Retinal pigment epithelial cell (primary cell): ENCODE data around the gene KCNE2.
A peak's percentile ranks its signal among the peaks of the same experiment; 100 is the strongest.

Experiments used
- DNase-seq: peaks from one replicate; pipeline ENCODE4 v3.0.0-alpha.2; 2010; ENCODE audit warnings: low read depth
- H3K4me3 ChIP-seq: 2 replicates; pipeline ENCODE4 v1.5.1; 2011; ENCODE audit warnings: mild to moderate bottlenecking, low read length, control low read depth, moderate library complexity
- TF ChIP-seq, protein P1 (sequence below): conservative IDR thresholded peaks from 2 replicates; pipeline ENCODE4 v1.5.1; 2011; ENCODE audit warnings: low read depth, low read length, control low read depth, inconsistent platforms

The KCNE2 gene

DNA sequence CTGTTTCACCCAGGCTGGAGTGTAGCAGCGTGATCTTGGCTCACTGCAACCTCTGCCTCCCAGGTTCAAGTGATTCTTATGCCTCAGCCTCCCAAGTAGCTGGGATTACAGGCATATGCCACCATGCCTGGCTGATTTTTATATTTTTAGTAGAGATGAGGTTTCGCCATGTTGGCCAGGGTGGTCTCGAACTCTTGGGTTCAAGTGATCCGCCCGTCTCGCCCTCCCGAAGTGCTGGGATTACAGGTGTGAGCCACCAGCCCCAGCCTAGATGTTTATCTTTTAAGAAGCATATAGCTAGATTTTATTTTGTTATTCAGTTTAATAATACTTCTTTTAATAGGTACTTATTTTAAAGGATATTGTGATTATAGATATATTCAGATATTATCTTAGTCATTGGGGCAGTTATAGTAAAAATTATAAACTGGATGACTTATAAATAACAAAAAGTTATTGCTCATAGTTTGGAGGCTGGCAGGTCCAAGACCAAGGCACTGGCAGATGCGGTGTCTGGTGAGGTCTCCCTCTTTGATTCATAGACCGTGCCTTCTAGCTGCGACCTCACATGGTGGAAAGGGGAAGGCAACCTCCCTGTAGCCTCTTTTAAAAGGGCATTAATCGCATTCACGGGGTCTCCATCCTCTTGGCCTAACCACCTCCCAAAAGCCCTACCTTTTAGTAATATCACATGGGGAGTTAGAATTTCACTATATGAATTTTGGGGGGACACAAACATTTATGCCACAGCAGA lies 3.1 kb upstream of the KCNE2 start:
- DNase-seq, result no peak
- no peak overlapping the region for H3K4me3 ChIP-seq
- TF ChIP-seq, protein P1, sequence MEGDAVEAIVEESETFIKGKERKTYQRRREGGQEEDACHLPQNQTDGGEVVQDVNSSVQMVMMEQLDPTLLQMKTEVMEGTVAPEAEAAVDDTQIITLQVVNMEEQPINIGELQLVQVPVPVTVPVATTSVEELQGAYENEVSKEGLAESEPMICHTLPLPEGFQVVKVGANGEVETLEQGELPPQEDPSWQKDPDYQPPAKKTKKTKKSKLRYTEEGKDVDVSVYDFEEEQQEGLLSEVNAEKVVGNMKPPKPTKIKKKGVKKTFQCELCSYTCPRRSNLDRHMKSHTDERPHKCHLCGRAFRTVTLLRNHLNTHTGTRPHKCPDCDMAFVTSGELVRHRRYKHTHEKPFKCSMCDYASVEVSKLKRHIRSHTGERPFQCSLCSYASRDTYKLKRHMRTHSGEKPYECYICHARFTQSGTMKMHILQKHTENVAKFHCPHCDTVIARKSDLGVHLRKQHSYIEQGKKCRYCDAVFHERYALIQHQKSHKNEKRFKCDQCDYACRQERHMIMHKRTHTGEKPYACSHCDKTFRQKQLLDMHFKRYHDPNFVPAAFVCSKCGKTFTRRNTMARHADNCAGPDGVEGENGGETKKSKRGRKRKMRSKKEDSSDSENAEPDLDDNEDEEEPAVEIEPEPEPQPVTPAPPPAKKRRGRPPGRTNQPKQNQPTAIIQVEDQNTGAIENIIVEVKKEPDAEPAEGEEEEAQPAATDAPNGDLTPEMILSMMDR, result no peak

DNA sequence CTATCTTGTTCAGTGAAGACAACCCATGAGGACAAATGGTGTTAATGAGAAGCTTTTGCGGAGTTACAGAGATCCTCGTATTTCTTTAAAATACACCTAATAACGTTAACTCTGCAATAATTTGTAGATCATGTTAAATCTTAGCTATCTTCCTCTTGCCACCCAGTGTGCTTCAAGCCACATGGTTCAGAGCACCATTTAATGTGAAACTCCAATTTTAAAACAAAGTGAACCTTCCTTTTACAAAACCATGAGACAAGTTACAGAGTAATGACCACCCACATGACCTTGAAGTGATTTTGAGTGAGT lies 1.7 kb upstream of the KCNE2 start:
- TF ChIP-seq, protein P1, result no peak
- no peak for DNase-seq
- H3K4me3 ChIP-seq, result no peak overlapping the region

DNA sequence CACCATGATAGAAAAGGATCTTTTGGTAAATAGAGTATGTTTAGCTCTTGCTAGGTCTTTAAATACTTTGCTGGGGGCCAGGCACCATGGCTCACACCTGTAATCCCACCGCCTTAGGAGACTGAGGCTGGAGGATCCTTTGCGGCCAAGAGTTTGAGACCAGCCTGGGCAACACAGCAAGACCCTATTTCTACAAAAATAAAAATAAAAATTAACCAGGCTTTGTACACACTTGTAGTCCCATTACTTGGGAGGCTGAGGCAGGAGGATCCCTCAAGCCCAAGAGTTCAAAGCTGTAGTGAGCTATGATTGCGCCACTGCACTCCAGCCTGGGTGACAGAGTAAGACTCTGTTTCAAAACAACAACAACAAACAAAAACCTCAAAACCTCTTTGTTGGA lies 1.1 kb upstream of the KCNE2 start:
- TF ChIP-seq, protein P1, result no peak
- H3K4me3 ChIP-seq, result no peak overlapping the region
- DNase-seq, result no peak

DNA sequence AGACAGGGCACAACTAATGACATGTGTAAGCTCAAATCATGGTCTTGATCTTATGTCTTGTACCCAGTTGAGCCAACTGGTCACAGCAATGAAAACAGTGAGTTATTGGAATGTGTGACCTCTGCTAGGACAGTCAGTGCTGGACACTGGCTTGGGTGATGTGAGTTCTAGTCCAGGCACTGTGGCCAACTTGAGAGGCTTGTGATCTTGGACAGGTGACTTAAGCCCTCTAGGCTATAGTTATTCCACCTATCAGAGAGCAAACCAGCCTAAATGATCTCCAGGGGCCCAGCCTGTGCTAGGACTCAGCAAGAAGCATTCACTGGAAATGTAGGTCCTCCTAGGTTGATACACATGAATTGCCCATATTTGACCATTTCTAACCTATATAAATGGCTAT lies 1.1 kb downstream of the KCNE2 start:
- TF ChIP-seq, protein P1, result no peak
- no peak for DNase-seq
- H3K4me3 ChIP-seq, result no peak overlapping the region

DNA sequence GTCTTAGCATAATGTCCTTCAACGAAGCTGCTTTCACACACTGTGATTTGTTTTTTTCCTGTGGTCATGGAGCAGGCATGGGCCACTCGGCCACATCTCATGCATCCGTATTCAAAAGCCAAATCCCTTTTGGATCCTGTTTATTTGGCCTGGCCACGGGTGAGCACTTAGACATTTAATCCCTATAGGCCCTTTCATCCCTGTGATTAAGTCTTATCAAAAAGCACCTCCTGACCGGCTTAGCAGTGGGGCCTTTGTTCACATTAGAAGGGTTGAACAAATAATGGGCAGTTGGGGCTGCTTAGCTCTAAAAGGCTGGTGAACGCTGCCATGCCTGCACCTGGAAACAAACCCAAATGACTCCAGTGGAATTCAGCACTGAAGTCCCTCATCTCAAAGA lies 2.0 kb downstream of the KCNE2 start:
- TF ChIP-seq, protein P1, result no peak
- no peak overlapping the region for H3K4me3 ChIP-seq
- peak; percentile 56 for DNase-seq

DNA sequence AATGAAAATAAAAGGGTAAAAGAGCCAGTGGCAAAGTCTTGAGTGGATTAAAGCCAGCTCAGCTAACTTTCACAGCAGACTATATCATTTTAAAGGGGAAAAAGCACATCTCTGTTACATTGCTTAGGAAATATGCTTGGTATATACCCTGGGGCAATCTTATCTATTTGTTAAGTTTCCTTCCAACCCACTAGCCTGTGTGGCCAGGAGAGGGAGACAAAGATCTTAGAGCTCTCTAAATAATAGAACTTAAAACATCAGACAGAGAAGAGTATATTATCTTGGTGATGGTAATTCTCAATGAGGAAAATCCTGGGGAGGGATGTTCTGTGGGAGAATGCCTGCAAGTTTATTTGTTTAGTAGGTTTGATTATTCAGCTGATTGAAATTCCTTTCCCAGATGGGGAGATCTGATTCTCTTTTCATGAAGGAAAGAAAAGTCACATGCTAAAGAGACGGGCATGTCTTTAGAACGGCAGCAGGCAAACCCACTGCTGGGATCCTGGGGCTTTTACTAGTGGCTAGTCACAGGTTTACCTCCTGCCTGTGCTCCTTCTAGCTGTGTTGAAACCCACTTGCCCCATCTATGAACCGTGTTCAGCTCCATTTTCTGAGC lies 3.6 kb downstream of the KCNE2 start:
- DNase-seq, result no peak
- TF ChIP-seq, protein P1, result peak; percentile 91

DNA sequence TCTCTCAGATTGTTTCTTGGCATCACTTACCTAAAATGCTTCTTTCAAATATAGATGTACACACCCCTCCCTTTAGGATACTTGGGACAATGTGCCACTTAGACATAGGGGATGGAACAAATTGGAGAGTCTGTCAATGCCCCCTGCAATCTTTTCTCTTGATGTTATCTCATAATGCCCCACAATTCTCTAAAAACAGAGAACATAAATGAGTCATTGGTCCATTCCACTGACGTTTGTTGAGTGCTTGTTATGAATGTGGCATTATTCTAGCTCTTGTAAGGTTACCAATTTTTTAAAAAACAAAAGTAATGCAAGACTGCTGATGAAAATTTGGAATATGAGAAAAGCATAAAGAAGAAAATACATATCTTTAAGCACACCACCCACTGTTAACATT lies 5.9 kb downstream of the KCNE2 start:
- TF ChIP-seq, protein P1, result no peak
- H3K4me3 ChIP-seq, result no peak overlapping the region
- no peak for DNase-seq

More for the DNA sequence above, 3.6 kb downstream of the KCNE2 start:
- H3K4me3 ChIP-seq, result no peak overlapping the region
